ENCODE measurements around the gene CEP131.

GRCh38 chr17:81229666-81229920, 6.8 kb upstream of the CEP131 start:
- TF ChIP-seq CTCF (IDR thresholded peaks at IDR 0.05), result no peak
- no peak for TF ChIP-seq POLR2A (IDR thresholded peaks at IDR 0.05)

Data from body of pancreas (tissue), 4 donors.